ENCODE results near the gene HIF1AN. TPM values are rescaled to one million over a fixed set of nuclear protein-coding genes. Genes with fewer than 3 reads are reported as not detected.
A peak's percentile ranks its signal among the peaks of the same experiment; 100 is the strongest.

Gene HIF1AN
- total RNA-seq, 1 donor from 2014 or later = 49.6 TPM

DNA sequence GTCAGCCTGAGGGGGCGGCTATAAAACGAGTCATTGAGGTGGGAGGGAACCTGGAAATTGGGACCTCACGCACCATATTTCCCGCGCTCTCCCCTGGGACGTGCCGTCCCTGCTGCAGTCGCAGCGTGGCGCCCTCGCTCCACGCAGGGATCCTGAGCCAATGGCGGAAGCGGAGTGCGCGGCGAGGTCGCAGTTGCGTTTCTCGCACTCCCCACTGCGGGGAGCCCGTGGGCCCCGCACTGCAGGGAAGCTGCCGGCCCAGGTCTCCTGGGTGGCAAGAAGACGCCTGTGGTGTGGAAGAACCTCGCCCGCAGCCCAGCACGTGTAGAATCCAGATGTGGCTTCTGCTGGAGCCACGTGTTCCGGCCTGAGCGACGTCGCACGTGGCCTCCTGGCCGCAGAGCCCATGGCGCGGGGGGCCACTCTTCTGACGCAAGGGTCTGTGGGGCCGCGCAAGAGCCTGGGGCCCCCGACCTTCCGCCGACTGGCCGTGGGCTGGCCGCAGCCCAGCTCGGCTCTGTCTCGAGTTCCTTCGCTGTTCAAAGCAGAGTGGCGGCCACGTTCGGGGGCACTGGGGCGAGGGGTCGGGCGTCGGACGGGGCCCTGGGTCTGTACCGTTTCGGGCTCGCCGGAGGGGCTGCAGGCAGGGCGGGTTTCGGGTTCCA is 26.4 kb downstream of the HIF1AN start:
- H3K4me3 Mint-ChIP-seq (ENCODE audit: unreplicated experiment) = no peak overlapping the region

DNA sequence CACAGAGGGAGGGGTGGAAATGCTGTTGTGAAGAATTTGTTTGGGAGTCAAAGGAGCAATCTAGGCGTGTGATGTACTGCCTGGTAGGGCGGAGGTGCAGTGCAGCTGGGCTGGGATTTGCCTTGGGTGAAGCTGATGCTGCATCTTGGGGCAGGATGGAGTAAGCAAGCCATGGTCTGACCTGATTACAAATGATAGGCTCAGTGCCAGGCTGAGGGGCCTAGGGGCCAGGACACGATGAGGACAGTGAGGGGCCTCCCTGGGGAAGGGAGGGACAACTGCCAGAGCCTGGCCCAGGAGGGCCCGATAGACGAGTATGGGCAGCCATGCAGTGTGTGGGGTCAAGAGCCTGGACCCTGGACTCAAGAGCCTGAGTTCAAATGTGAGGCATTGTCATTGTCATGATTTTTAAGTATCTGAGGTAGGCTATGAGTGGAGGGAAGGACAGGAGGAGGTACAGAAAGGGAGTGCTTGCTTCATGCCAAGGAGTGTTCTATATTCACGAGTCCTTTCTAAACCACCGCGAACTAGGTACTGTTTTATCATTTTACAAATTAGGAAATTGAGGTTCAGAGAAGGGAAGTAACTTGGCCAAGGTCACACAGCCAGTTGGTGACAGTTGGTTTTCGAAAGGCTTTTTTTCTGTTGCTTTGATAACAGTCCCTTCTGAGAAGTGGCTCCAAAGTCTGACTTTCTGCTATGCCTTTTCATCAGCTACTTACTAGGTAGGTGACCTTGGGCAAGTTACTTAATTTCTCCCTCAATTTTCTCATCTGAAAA is 29.7 kb downstream of the HIF1AN start:
- Mint-ChIP-seq H3K9me3 (ENCODE audit: unreplicated experiment) (peaks cover 5% of the 10 kb centered on the region), H3K4me3 (ENCODE audit: unreplicated experiment) (no peak overlapping the region), H3K27me3 (ENCODE audit: unreplicated experiment) (peaks cover 22% of the 10 kb centered on the region), H3K36me3 (ENCODE audit: unreplicated experiment) (no peaks in the 10 kb centered on the region), H3K27ac (ENCODE audit: unreplicated experiment) (no peak overlapping the region), H3K4me1 (ENCODE audit: low read depth, unreplicated experiment) (no peaks in the 10 kb centered on the region)
- TF ChIP-seq, protein P1, sequence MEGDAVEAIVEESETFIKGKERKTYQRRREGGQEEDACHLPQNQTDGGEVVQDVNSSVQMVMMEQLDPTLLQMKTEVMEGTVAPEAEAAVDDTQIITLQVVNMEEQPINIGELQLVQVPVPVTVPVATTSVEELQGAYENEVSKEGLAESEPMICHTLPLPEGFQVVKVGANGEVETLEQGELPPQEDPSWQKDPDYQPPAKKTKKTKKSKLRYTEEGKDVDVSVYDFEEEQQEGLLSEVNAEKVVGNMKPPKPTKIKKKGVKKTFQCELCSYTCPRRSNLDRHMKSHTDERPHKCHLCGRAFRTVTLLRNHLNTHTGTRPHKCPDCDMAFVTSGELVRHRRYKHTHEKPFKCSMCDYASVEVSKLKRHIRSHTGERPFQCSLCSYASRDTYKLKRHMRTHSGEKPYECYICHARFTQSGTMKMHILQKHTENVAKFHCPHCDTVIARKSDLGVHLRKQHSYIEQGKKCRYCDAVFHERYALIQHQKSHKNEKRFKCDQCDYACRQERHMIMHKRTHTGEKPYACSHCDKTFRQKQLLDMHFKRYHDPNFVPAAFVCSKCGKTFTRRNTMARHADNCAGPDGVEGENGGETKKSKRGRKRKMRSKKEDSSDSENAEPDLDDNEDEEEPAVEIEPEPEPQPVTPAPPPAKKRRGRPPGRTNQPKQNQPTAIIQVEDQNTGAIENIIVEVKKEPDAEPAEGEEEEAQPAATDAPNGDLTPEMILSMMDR (IDR thresholded peaks at IDR 0.05; ENCODE audit: partially characterized antibody, unreplicated experiment) = no peak
- DNase-seq = no peak

More for the DNA sequence above, 26.4 kb downstream of the HIF1AN start:
- H3K27me3 Mint-ChIP-seq (ENCODE audit: unreplicated experiment) = peaks cover 19% of the 10 kb centered on the region
- peak; percentile 83 for DNase-seq
- peaks cover 5% of the 10 kb centered on the region for H3K36me3 Mint-ChIP-seq (ENCODE audit: unreplicated experiment)
- H3K27ac Mint-ChIP-seq (ENCODE audit: unreplicated experiment) = no peak overlapping the region
- H3K9me3 Mint-ChIP-seq (ENCODE audit: unreplicated experiment) = peaks cover 5% of the 10 kb centered on the region
- TF ChIP-seq, protein P1 (IDR thresholded peaks at IDR 0.05; ENCODE audit: partially characterized antibody, unreplicated experiment) = peak; percentile 81
- H3K4me1 Mint-ChIP-seq (ENCODE audit: low read depth, unreplicated experiment) = no peaks in the 10 kb centered on the region

DNA sequence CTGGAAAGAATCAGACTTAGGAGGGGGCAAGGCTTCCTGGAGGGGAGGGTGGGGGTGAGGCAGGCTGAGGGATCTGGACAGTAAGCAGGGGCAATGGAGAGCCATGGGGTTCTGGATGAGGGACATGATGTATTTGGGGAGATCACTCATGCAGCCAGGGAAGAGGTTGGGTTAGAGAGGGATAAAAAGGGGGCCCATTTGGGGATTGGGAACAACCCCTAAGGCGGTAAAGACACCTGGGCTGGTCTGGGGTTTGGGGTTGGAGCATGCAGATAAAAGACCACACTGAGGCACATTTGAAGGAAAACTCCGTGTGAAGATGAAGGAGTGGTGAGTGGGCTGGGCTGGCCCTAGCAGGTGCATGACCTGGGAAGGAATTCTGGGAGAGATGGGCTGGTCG is 30.8 kb downstream of the HIF1AN start:
- TF ChIP-seq, protein P1 (IDR thresholded peaks at IDR 0.05; ENCODE audit: partially characterized antibody, unreplicated experiment) = no peak
- Mint-ChIP-seq H3K27me3 (ENCODE audit: unreplicated experiment) (peaks cover 20% of the 10 kb centered on the region), H3K4me1 (ENCODE audit: low read depth, unreplicated experiment) (no peaks in the 10 kb centered on the region), H3K27ac (ENCODE audit: unreplicated experiment) (no peak overlapping the region), H3K9me3 (ENCODE audit: unreplicated experiment) (peaks cover 5% of the 10 kb centered on the region), H3K36me3 (ENCODE audit: unreplicated experiment) (no peaks in the 10 kb centered on the region), H3K4me3 (ENCODE audit: unreplicated experiment) (no peak overlapping the region)
- DNase-seq = no peak

DNA sequence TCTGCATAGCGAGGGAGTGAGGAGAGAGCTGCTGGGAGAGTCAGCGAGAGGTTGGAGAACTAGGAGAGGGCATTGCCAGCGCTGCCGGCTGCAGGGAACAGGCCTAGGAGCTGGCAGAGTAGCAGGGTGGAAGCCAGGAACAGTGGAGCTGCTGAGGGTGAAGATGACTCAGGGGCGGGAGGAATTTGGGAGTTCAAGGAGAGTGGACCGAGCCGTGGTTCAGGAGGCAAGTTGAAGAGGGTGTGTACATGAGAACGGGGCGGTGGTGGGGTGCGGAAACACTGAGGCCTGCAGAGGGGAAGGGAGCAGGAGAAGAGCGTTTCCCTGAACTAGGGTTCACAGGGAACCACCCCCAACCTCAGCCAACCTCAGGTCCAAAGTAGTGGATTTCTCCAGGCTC is 31.5 kb downstream of the HIF1AN start:
- Mint-ChIP-seq H3K36me3 (ENCODE audit: unreplicated experiment) (no peaks in the 10 kb centered on the region), H3K4me3 (ENCODE audit: unreplicated experiment) (no peak overlapping the region), H3K9me3 (ENCODE audit: unreplicated experiment) (peaks cover 5% of the 10 kb centered on the region), H3K4me1 (ENCODE audit: low read depth, unreplicated experiment) (no peaks in the 10 kb centered on the region), H3K27me3 (ENCODE audit: unreplicated experiment) (peaks cover 20% of the 10 kb centered on the region), H3K27ac (ENCODE audit: unreplicated experiment) (no peak overlapping the region)
- TF ChIP-seq, protein P1 (IDR thresholded peaks at IDR 0.05; ENCODE audit: partially characterized antibody, unreplicated experiment) = no peak
- DNase-seq = no peak

DNA sequence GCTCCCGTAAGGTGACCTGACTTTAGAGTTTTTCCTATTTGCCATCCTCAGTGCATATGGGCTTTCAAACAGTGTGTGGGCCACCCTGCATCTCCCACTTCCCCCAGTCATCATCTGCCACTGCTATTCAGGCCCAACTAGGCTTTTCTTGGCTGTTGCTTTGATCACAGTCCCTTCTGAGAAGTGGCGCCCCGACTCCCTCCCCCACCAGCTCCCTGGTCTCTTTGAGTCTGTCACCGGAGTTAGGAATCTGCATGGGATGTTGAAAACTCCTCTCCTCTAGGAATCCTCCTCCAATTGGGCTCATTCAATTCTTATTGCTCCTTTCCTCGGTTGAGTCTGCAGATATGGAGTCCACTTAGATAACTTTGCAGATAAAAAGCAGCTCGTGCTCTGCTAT is 32.1 kb downstream of the HIF1AN start:
- Mint-ChIP-seq H3K36me3 (ENCODE audit: unreplicated experiment) (no peaks in the 10 kb centered on the region), H3K4me3 (ENCODE audit: unreplicated experiment) (no peak overlapping the region), H3K4me1 (ENCODE audit: low read depth, unreplicated experiment) (no peaks in the 10 kb centered on the region), H3K27me3 (ENCODE audit: unreplicated experiment) (peaks cover 18% of the 10 kb centered on the region), H3K27ac (ENCODE audit: unreplicated experiment) (no peak overlapping the region), H3K9me3 (ENCODE audit: unreplicated experiment) (peaks cover 5% of the 10 kb centered on the region)
- TF ChIP-seq, protein P1 (IDR thresholded peaks at IDR 0.05; ENCODE audit: partially characterized antibody, unreplicated experiment) = no peak
- no peak for DNase-seq
